C4-2B (cell line): Measurements from ENCODE around the gene MAP3K19.

Experiments
- CTCF ChIP-seq: fragments of 450-650 bp; conservative IDR thresholded peaks from 2 replicates; pipeline ENCODE4 v1.5.1; 2017; ENCODE audit warnings: mild to moderate bottlenecking
- ZFX ChIP-seq: fragments of 450-650 bp; IDR thresholded peaks from 2 replicates; pipeline ENCODE4 v1.6.1; 2017

- TF ChIP-seq CTCF (no peak), ZFX (no peak)
These were observed 113.1 kb downstream of the MAP3K19 start for GRCh38 chr2:134934150-134934549.
